ENCODE data around the gene ATP6V1B1. TPM values are rescaled to one million over a fixed set of nuclear protein-coding genes. Genes with fewer than 3 reads are reported as not detected.

Gene ATP6V1B1
- polyA plus RNA-seq, 3 donors = 52.2 to 78.1 (median 70.7) TPM

- peak in 10 of 11 donors; percentile 62 to 82 (median 66) for DNase-seq (ENCODE audit: extremely low read depth in 1 of 11, low read depth in 9 of 11, low spot score in 4 of 11)
Observed at GRCh38 chr2:70919672-70920366, 15.9 kb upstream of the ATP6V1B1 start.

GRCh38 chr2:70920367-70920715 is 15.4 kb upstream of the ATP6V1B1 start:
- DNase-seq (ENCODE audit: extremely low read depth in 1 of 11, low read depth in 9 of 11, low spot score in 4 of 11) = no peak

DNA sequence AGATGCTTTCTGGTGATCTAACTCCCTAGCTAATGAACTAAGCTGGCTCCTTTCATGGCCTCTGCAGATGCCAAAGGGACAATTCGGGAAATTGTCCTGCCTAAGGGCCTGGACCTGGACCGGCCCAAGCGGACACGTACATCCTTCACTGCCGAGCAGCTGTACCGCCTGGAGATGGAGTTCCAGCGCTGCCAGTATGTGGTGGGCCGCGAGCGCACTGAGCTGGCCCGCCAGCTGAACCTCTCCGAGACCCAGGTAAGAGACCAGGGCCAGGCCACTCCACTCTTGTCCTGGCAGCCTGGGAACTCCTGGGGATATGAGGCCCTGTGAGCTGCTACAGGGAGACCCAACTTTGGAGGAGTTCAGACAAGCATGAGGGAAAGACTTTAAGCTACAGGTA is 14.7 kb upstream of the ATP6V1B1 start:
- no peak for DNase-seq (ENCODE audit: extremely low read depth in 1 of 11, low read depth in 9 of 11, low spot score in 4 of 11)

- peak in 2 of 11 donors; percentile 46 to 52 for DNase-seq (ENCODE audit: extremely low read depth in 1 of 11, low read depth in 9 of 11, low spot score in 4 of 11)
Observed at GRCh38 chr2:70921839-70922234, 13.9 kb upstream of the ATP6V1B1 start.

GRCh38 chr2:70922235-70923234 is 13.2 kb upstream of the ATP6V1B1 start:
- DNase-seq (ENCODE audit: extremely low read depth in 1 of 11, low read depth in 9 of 11, low spot score in 4 of 11) = no peak

DNA sequence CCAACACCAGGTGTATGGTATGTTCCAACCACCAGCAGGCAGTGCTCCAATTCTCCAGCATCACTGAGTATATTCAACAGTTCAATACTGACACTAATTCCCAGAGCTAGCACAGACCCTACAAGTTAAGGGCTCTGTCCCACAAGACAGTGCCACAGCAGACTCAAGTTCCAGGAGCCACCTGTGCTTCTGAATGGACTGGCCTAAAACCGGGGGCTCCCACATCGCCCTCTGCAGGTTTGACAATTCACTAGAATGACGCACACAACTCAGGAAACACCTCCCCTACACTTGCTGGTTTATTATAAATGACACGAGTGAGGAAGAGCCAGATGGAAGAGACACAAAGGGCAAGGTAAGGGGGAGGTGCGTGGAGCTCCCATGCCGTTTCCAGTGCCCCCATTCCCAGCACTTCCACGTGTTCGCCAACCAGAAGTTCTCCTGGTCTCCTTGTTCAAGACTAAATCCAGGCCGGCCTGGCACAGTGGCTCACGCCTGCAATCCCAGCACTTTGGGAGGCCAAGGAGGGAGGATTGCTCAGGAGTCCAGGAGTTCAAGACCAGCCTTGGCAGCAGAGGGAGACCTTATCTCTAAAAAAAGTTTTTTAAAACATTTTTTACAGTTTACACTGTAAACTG is 12.2 kb upstream of the ATP6V1B1 start:
- DNase-seq (ENCODE audit: extremely low read depth in 1 of 11, low read depth in 9 of 11, low spot score in 4 of 11) = no peak

DNA sequence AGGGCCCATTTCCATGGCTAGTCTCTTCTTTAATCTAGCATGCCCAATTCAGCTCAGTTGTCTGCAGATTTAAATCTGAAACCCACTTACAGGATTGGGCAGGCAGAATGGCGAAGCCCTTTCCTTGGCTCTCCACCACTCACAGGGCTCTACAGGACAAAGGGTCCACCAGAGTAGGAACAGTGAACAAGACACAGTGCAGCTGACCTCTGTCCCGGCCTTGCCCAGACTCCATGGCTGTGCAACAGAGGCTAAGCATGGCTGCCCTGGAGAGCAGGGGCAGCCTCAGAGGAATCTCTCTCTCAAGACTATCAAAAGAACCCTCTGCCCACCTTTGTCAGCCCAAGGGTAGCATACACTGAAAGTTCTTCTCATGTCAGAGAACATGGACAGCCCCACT is 9.7 kb upstream of the ATP6V1B1 start:
- DNase-seq (ENCODE audit: extremely low read depth in 1 of 11, low read depth in 9 of 11, low spot score in 4 of 11) = no peak

- DNase-seq (ENCODE audit: extremely low read depth in 1 of 11, low read depth in 9 of 11, low spot score in 4 of 11) = no peak
Observed at GRCh38 chr2:70927138-70927537, 8.6 kb upstream of the ATP6V1B1 start.

DNA sequence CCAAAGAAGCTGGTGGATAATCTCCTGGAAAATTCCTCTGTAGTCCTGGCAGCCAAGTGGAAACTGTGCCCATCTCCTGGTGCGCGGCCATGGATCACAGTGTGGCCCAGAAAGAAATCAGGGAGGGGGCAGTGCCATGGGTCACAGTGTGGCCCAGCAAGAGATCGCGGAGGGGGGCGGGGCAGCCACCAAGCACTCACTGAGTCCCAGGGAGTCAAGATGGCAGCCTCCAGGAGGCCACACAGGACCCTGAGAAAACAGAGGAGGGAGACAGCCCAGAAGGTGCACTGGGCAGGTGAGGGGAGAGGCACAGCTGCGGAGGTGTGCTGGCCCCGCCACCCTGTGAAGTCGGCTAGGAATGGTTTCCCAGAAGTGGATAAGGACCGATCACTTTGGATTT is 8.1 kb upstream of the ATP6V1B1 start:
- no peak for DNase-seq (ENCODE audit: extremely low read depth in 1 of 11, low read depth in 9 of 11, low spot score in 4 of 11)

DNA sequence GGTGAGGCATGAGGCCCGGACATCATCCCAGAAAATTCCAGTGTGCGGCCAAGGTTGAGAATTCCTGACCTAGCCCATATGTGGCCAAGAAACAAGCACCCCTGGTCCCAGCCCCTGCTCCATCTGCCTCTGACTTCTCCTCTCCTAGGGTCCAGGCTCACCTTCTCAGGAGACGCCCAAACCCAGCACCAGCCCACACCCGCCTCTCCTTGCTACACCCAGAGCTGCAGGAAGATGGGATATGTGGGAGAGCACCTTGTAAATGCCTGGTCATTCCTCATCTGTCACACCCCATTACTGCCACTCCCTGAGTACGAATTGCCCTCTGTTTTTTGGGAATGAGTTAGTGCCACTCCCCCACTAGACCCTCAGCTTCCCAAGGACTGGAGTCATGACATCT is 7.3 kb upstream of the ATP6V1B1 start:
- DNase-seq (ENCODE audit: extremely low read depth in 1 of 11, low read depth in 9 of 11, low spot score in 4 of 11) = no peak

GRCh38 chr2:70930371-70931329 is 5.0 kb upstream of the ATP6V1B1 start:
- no peak for DNase-seq (ENCODE audit: extremely low read depth in 1 of 11, low read depth in 9 of 11, low spot score in 4 of 11)

DNA sequence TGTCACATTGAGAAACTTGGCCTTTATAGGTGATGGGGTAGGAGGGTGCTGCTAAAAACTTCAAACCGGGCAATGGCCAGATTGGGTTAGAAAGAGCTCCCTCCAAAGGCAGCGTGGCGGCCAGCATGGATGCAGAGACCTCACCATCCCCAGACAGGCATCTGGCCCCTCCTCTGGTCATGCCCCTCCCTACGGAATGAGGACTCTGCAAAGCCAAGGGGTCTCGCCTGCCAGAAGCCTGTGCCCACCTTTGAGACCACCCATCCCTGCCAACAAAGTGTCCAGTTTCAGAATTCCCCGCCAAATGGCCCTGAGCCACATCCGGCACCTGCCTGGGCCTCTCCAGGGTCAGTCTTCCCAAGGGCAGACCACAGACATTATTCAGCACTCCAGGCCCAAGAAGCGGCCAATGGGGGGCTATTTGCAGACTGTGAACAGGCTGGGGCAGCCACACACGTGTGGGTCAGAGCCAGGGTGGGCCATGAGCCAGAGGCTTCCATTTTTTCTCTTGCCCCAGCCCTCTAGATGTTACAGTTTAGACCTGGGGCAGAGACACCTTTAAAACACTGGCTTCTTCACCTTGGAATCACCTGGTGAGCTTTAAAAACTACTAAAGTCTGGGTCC is 4.2 kb upstream of the ATP6V1B1 start:
- DNase-seq (ENCODE audit: extremely low read depth in 1 of 11, low read depth in 9 of 11, low spot score in 4 of 11) = no peak

DNA sequence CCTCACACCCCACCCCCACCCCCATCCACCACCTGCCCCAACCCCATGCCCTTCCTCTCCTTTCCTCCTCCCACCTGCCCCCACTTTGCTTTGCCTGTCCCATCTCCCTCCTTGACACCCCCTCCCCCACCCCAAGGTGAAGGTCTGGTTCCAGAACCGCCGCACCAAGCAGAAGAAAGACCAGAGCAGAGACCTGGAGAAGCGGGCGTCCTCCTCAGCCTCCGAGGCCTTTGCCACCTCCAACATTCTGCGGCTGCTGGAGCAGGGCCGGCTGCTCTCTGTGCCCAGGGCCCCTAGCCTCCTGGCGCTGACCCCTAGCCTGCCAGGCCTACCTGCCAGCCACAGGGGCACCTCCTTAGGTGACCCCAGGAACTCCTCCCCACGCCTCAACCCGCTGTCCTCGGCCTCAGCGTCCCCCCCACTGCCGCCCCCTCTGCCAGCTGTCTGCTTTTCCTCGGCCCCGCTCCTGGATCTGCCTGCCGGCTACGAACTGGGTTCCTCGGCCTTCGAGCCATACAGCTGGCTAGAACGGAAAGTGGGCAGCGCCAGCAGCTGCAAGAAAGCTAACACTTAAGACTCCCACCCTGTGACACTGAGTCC is 3.0 kb upstream of the ATP6V1B1 start:
- no peak for DNase-seq (ENCODE audit: extremely low read depth in 1 of 11, low read depth in 9 of 11, low spot score in 4 of 11)

DNA sequence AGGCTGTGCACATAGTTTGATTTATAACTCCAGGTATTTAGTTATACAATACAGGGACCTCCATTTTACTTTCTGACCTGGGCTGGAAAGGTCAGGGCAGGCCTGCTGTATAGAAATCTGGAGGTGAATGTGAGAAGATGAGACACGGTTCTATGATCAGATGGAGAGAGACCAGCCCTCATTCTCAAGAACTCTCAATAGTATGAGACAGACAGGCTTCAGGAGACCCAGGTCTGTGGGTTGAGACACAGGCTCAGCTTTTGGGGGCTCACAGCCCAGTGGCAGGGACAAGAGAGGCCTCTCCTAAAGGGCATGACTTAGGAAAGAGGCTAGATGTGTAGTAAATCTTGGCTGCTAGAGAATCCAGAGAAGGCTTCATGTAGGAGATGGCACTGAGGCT is 719 bp upstream of the ATP6V1B1 start:
- DNase-seq (ENCODE audit: extremely low read depth in 1 of 11, low read depth in 9 of 11, low spot score in 4 of 11) = no peak

DNA sequence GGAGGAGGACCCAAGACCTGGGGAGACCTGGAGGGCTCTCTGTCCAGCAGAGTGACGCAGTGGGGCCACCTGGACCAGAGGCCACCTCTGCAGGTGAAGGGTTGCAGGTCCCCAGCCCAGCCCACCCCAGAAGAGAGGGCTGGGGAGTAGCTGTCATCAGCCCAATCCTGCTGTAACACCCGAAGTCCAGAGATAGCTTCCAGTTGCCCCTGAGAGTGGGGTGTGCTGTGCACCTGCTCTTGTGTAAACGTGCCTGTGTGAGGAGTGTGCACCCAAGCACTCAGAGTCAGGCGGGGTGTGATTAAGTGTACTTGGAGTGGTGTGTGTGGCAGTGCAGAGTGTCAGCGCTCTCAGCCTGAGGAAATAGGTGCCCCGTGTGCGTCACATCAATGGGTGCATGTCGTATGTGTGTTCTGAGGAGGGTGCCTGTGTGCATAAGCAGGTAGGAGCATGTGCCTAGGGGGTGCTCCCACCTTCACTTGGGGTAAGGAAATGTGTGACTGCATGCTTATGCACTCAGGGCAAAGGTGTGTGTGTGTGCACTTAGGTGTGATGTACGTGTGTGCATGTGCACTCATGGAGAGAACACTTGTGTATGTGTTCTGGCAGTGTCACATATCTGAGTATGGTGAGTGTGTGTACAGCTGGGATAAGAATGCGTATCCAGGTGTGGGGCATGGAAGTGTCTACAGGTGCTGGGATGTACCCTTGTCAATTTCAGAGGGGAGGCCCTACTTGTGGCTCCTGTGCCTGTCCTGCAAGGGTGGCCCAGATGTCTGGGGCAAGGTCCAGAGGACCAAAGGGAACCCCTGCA is 672 bp downstream of the ATP6V1B1 start:
- no peak for DNase-seq (ENCODE audit: extremely low read depth in 1 of 11, low read depth in 9 of 11, low spot score in 4 of 11)

DNA sequence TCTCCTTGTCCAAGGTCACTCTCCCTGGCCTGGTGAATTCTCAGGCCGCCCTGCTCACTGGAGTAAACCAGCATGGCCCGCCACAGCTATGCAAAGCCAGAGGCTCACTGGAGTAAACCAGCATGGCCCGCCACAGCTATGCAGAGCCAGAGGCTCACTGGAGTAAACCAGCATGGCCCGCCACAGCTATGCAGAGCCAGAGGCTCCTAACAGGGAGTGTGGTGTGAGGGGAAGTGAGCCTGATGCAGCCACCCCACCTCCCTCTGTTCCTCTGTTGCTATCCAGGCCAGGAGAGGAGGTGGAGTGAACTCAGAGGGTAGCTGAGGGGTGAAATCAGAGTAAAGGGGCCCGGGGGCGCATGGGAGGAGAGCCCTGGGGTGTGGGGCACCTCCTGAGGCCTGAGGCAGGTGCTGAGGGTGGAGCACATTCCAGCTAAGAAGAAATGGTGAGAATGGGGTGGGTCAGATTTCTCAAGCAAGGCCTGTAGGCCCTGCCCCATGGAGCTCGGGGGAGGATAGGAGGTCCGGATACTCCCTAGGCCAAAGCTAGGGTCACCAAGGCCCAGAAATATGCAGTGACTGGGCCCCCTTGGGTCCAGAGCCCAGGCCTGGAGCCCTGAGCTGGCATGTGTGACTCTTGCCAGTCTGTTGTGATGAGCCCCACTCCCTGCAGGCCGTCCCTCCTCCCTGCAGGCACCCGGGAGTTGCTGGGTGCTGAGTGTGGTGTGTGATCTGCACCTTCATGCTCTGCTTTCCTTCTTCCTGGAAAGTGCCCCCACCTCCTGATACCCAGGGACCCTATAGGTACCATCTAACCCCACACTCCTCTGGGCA is 1.5 kb downstream of the ATP6V1B1 start:
- no peak for DNase-seq (ENCODE audit: extremely low read depth in 1 of 11, low read depth in 9 of 11, low spot score in 4 of 11)
